ENCODE data around the gene RNF180.

RNF180 gene

GRCh38 chr5:64165500-64166200, at the start of gene RNF180:
Gene RNF180, plus strand, starts transcription at chr5:64165843. Its CDS starts 34,965 bp downstream, at chr5:64200808.
- no peak for DNase-seq (ENCODE audit: low read depth)

GRCh38 chr5:64125521-64125920, 40.1 kb upstream of the RNF180 start:
- DNase-seq (ENCODE audit: low read depth): no peak

DNA sequence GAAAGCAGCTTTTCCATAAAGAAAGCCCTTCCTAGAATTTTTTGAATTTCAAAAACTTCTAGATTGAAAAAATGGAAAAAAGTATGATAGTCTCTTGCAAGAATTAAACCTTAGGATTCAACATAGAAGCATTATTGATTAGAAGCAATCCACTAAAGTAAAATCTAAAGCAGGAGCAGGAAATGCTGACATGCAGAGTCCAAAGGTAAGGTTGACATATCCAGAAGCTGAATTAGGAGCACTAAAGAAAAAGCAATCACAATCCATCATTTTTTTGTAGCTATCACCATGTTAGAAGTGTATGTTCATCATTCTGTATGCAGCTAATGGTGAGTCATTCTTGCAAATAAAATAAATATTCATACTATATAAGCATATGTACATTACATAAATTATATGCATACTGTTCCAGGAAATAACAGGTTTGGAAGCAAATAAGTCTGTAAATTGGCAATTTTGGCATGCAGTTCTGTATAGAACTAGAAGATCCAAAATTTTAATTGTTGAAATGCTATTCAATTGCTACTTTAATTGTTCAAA, 39.4 kb upstream of the RNF180 start:
- DNase-seq (ENCODE audit: low read depth): no peak

- DNase-seq (ENCODE audit: low read depth): no peak
Measured at GRCh38 chr5:64140018-64140417, 25.6 kb upstream of the RNF180 start.

GRCh38 chr5:64144425-64145215, 21.0 kb upstream of the RNF180 start:
- no peak for DNase-seq (ENCODE audit: low read depth)

- DNase-seq (ENCODE audit: low read depth): no peak
Measured at GRCh38 chr5:64145216-64145895, 20.3 kb upstream of the RNF180 start.

DNA sequence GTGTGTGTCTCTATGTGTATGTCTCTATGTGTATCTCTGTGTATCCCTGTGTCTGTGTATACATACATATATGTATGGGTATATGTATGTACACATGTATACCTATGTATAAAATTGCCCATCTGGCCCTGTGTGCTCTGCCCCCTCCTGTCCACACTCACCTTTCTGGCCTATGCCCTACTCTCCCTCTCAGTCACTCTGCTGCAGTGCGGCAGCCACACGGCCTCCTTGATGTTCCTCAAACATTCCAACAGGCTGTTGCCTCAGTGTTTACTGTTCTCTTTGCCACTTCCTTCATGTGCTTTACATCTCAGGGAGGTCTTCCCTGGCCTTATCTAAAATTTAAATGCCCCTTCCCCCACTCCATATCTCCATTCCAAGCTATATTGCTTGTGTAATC, 18.3 kb upstream of the RNF180 start:
- DNase-seq (ENCODE audit: low read depth): no peak

- no peak for DNase-seq (ENCODE audit: low read depth)
Measured at GRCh38 chr5:64147849-64148441, 17.7 kb upstream of the RNF180 start.

- DNase-seq (ENCODE audit: low read depth): no peak
Measured at GRCh38 chr5:64149268-64149667, 16.4 kb upstream of the RNF180 start.

GRCh38 chr5:64149857-64150521, 15.7 kb upstream of the RNF180 start:
- DNase-seq (ENCODE audit: low read depth): no peak

DNA sequence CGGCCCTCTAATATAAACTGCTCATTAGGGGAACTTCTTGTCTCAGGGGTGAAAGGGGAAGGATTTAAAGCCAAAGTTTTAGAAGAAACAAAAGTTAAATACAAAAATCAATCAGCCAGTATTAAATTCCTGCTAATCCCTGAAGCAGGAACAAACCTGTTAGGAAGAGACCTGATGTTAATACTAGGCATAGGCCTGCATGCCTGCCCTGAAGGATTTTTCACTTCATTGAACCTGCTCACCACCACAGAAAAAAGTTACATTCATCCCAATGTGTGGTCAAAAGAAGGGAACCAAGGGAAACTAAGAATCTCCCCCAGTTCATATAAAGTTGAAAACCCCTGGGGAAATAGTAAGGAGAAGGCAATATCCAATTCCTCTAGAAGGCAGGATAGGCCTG, 9.4 kb upstream of the RNF180 start:
- no peak for DNase-seq (ENCODE audit: low read depth)

DNA sequence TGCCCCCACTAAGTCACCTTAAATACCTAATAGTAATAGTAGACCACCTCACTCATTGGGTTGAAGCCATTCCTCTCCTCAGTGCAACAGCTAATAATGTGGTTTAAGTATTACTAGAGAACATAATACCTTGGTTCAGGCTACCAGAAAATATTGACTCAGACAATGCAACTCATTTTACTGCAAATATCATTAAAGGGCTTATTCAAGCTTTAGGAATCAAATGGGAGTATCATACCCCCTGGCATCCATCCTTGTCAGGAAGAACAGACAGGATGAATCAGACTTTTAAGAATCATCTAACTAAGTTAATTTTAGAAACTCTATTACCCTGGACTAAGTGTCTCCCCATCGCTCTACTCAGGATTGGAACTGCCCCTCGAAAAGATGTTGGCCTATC, 6.8 kb upstream of the RNF180 start:
- DNase-seq (ENCODE audit: low read depth): no peak

DNA sequence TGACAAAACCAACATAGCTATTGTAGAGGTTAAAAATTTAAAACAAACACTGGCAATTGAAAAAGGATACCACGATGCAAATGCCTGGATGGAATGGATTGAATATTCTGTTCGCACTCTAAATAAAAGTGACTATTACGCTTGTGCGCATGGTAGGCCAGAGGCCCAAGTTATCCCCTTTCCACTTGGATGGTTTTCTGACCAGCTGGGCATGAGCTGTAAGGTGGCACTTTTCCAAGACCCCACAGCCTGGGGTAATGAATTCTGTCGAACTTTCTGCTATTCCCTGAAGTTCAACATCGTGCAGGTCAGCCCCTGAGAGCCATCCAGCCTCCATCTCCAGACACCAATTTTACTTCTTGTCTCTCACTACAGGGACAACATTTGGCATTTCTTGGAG, 5.4 kb upstream of the RNF180 start:
- no peak for DNase-seq (ENCODE audit: low read depth)

DNA sequence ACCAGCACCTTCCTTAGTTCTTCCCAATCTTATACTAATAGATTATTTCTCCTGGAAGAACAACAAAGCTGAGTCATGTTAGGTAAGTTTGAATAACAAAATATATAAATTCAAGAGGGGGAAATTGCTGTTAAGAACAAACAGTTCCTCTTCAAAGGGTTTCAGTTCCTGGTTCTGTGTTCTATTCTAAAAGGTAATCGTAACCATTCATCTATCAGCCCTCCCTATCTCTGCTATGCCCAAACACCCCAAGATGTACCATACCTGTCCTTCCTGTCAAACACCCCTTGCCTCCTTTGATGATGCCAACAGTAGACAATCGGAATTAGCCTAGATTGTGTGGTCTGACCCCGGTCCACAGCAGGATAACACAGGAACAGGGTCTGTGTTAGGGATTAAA, 4.2 kb upstream of the RNF180 start:
- no peak for DNase-seq (ENCODE audit: low read depth)

DNA sequence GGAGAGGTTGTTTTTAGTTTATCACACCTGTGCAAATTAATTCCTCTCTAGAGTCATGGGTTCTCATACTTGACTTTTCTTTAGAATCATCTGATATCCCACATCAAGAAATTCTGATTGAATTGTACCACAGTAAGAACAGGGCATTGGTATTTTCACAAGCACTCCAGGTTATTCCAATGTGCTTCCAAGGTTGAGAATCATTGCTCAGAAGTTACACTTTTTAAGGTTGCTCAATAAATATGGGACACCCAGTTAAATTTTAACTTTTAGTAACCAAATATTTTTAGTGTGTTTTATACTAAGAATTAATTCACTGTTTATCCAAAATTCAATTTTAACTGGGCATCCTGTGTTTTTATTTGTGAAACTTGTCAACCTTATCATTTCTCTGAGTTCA, 2.5 kb upstream of the RNF180 start:
- DNase-seq (ENCODE audit: low read depth): no peak

- no peak for DNase-seq (ENCODE audit: low read depth)
Measured at GRCh38 chr5:64163746-64164145, 1.9 kb upstream of the RNF180 start.

DNA sequence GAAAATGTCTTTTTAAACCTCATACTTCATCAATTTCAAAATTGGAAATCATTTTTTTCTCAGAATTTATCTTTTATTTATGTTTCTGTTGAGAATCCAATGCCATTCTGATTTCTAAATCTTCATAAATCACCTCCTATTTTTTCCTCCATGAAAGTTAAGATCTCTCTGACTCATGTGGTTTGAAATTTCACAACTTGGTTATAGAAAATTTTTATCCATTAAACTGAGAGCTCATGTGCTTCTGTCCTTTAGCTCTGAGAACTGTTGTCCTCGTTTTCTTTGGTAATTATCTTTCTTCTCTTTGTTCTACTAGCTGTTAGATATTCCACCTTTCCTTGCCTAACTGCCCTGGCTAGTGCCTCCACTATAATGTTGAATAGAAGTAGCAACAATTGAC, 1.5 kb upstream of the RNF180 start:
- no peak for DNase-seq (ENCODE audit: low read depth)

- no peak for DNase-seq (ENCODE audit: low read depth)
Measured at GRCh38 chr5:64165160-64165499, 513 bp upstream of the RNF180 start.

- DNase-seq (ENCODE audit: low read depth): no peak
Measured at GRCh38 chr5:64166201-64166959, 737 bp downstream of the RNF180 start.

GRCh38 chr5:64176301-64176700, 10.7 kb downstream of the RNF180 start:
- no peak for DNase-seq (ENCODE audit: low read depth)

DNA sequence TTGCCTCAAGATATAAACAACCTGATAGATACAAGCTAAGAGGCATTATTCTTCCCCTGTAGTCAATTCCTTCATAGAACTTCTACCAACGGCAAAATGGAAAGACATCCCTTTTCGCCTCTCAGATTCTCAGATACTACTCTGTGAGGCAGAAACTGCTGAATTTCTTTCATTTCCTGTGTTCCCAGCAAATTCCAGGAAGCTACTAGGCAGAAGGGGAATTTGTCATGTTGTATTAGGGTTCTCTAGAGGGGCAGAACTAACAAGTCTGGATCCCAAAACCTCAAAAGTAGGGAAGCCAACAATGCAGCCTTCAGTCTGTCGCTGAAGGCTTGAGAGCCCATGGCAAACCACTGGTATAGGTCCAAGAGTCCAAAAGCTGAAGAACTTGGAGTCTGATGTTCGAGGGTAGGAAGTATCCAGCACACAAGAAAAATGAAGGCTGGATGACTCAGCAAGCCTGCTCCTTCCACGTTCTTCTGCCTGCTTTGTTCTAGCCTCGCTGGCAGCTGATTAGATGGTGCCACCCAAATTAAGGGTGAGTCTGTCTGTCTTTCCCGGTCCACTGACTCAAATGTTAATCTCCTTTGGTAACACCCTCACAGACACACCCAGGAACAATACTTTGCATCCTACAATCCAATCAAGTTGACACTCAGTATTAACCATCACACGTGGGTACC, 15.2 kb downstream of the RNF180 start:
- DNase-seq (ENCODE audit: low read depth): no peak

All from activated T-cell treated with anti-CD3 and anti-CD28 coated beads for 24 hours (primary cell).